H1 (cell line): ENCODE data around the gene GALE.

Experiments
- ATF2 ChIP-seq: IDR thresholded peaks from 2 replicates; pipeline ENCODE4 v1.6.1; 2012; ENCODE audit warnings: low read length, inconsistent platforms
- CBX5 ChIP-seq: fragments of 300-800, 300-1000 bp; sonication (generic); IDR thresholded peaks from 2 replicates; pipeline ENCODE4 v1.7.1; 2016; ENCODE audit warnings: antibody characterized with exemption, low read length, low read depth
- CHD1 ChIP-seq: IDR thresholded peaks from 2 replicates; pipeline ENCODE4 v1.6.1; 2012; ENCODE audit warnings: low read depth, low read length, improper control_type of control experiment
- CTCF ChIP-seq, 3 experiments: IDR thresholded peaks; 1 replicate in 2 of 3; 2 replicates in 1 of 3; pipeline versions ENCODE4 v1.5.1 to v1.6.1; 2011; ENCODE audit warnings: low read length in 3 of 3, mild to moderate bottlenecking in 3 of 3, inconsistent platforms in 2 of 3, low read depth in 1 of 3, moderate library complexity in 1 of 3; ENCODE audit not compliant: insufficient read depth in 1 of 3; ENCODE audit errors: control extremely low read depth in 1 of 3
- EZH2 ChIP-seq: fragments of 200-600 bp; sonication (generic); IDR thresholded peaks from 2 replicates; pipeline ENCODE4 v1.7.1; 2012; ENCODE audit warnings: low read depth, mild to moderate bottlenecking, moderate library complexity, low read length, inconsistent platforms; ENCODE audit not compliant: severe bottlenecking
- JUND ChIP-seq: IDR thresholded peaks from 2 replicates; pipeline ENCODE4 v1.6.1; 2011; ENCODE audit warnings: mild to moderate bottlenecking, improper control_type of control experiment, low read length
- MAFK ChIP-seq: IDR thresholded peaks from 2 replicates; pipeline ENCODE4 v1.6.1; 2012; ENCODE audit warnings: low read depth, mild to moderate bottlenecking, improper control_type of control experiment, low read length
- SIN3A ChIP-seq, 2 experiments: IDR thresholded peaks in 1 of 2; conservative IDR thresholded peaks in 1 of 2; 2 replicates each; pipeline ENCODE4 v1.6.1; 2011 to 2012; ENCODE audit warnings: low read length in 2 of 2, improper control_type of control experiment in 1 of 2, low read depth in 1 of 2, mild to moderate bottlenecking in 1 of 2
- SP1 ChIP-seq: IDR thresholded peaks from 2 replicates; pipeline ENCODE4 v1.6.1; 2011; ENCODE audit warnings: low read depth, low read length
- SRF ChIP-seq: IDR thresholded peaks from 2 replicates; pipeline ENCODE4 v1.6.1; 2011; ENCODE audit warnings: mild to moderate bottlenecking, low read depth, low read length, moderate library complexity
- TCF12 ChIP-seq: IDR thresholded peaks from 2 replicates; pipeline ENCODE4 v1.6.1; 2011; ENCODE audit warnings: low read depth, mild to moderate bottlenecking, low read length
- ZNF274 ChIP-seq: IDR thresholded peaks from 2 replicates; pipeline ENCODE4 v1.7.0; 2012; ENCODE audit warnings: low read length, borderline replicate concordance; ENCODE audit errors: extremely low read depth

GRCh38 chr1:23799255-23799569, 1.3 kb downstream of the GALE start:
- no peak for TF ChIP-seq CTCF (IDR thresholded peaks at IDR 0.05; ENCODE audit: control extremely low read depth in 1 of 3, insufficient read depth in 1 of 3, low read depth in 1 of 3, low read length in 3 of 3)
- no peak for TF ChIP-seq ATF2
- no peak for TF ChIP-seq ZNF274
- TF ChIP-seq TCF12: no peak
- TF ChIP-seq JUND: no peak
- no peak for TF ChIP-seq SRF
- no peak for TF ChIP-seq SIN3A (conservative IDR thresholded peaks at IDR 0.05 in 1 of 2, IDR thresholded peaks at IDR 0.05 in 1 of 2; ENCODE audit: low read depth in 1 of 2, low read length in 2 of 2)
- TF ChIP-seq MAFK: no peak
- TF ChIP-seq CHD1: no peak
- TF ChIP-seq CBX5: no peak
- no peak for TF ChIP-seq SP1
- no peak for TF ChIP-seq EZH2
